Gastroesophageal sphincter (tissue), 3 donors: ENCODE results near the gene LBX1.

ENCODE experiments used
- EP300 ChIP-seq: sonication (generic); formaldehyde crosslinking; IDR thresholded peaks from one replicate; pipeline ENCODE4 v1.6.1; 2017; ENCODE audit warnings: antibody characterized with exemption, mild to moderate bottlenecking
- POLR2A ChIP-seq, 2 donors: fragments of 450-650 bp; IDR thresholded peaks; one replicate each; pipeline ENCODE4 v1.6.1; 2017; ENCODE audit warnings: antibody characterized with exemption in 2 of 2, mild to moderate bottlenecking in 2 of 2, moderate library complexity in 1 of 2
- POLR2AphosphoS5 ChIP-seq: sonication (generic); formaldehyde crosslinking; IDR thresholded peaks from one replicate; pipeline ENCODE4 v1.6.1; 2017; ENCODE audit warnings: antibody characterized with exemption
- TF ChIP-seq, protein P1 (sequence below), 4 experiments: fragments of 200-600 bp in 2 of 4; fragments of 450-650 bp in 2 of 4; sonication (generic) in 1 of 4; IDR thresholded peaks; one replicate each; pipeline ENCODE4 v1.5.1; 2017 to 2019; ENCODE audit warnings: antibody characterized with exemption in 4 of 4, mild to moderate bottlenecking in 2 of 4, moderate library complexity in 2 of 4

DNA sequence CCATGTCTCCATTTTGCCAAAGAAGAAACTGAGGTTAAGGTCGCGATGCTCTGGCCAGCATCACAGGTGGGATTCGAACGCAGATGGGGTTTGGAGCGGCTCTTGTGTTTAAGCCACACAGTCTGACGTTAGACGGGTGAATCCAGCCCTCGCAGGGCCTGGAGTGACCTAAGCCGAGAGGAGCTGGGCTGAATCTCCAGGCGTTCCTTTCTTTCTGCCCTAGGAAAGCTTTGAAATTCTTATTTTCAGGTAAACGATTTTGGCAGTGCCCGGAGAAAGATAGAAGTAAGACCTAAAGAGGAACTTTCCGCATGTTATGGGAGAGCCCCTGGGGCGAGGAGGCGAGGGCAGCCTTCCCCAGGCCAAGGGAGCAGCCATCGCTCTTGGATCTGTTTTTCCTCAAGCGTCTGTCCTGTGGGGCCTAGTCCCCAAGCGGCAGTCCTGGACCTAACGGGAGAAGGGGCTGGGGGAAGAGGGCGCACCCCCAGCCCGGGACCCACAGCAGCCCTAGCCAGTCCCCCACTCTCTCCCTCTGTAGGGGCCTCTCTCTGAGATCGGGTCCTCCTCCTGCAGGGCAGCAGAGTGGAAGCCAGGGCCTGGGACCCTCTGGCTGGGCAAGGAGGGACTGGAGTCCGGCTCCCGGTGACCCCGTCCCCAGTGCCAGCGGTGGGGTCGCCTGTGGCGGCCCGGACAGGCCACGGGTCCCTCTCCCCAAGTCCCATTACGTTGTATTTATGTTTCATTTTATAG is 8.9 kb upstream of the LBX1 start:
- TF ChIP-seq EP300 (no peak), POLR2A (IDR thresholded peaks at IDR 0.05) (no peak), POLR2AphosphoS5 (peak; percentile 29)
- TF ChIP-seq, protein P1, sequence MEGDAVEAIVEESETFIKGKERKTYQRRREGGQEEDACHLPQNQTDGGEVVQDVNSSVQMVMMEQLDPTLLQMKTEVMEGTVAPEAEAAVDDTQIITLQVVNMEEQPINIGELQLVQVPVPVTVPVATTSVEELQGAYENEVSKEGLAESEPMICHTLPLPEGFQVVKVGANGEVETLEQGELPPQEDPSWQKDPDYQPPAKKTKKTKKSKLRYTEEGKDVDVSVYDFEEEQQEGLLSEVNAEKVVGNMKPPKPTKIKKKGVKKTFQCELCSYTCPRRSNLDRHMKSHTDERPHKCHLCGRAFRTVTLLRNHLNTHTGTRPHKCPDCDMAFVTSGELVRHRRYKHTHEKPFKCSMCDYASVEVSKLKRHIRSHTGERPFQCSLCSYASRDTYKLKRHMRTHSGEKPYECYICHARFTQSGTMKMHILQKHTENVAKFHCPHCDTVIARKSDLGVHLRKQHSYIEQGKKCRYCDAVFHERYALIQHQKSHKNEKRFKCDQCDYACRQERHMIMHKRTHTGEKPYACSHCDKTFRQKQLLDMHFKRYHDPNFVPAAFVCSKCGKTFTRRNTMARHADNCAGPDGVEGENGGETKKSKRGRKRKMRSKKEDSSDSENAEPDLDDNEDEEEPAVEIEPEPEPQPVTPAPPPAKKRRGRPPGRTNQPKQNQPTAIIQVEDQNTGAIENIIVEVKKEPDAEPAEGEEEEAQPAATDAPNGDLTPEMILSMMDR (IDR thresholded peaks at IDR 0.05) = no peak
